OCI-M2 (cell line): ENCODE results near the gene RARRES1.

Experiments
- DNase-seq: peaks from one replicate; lab custom pipeline; 2025; ENCODE audit not compliant: unreplicated experiment; lab: John Stamatoyannopoulos, UW

Gene RARRES1

GRCh38 chr3:158731938-158732855 is at the start of gene RARRES1:
TSS of gene RARRES1 (minus strand) at chr3:158732457. CDS start at chr3:158732415, 42 bp downstream.
- no peak for DNase-seq

- no peak for DNase-seq
Observed at GRCh38 chr3:158781849-158782248, 49.6 kb upstream of the RARRES1 start.

GRCh38 chr3:158781191-158781590 is 48.9 kb upstream of the RARRES1 start:
- DNase-seq, result no peak

GRCh38 chr3:158780766-158781165 is 48.5 kb upstream of the RARRES1 start:
- no peak for DNase-seq

DNA sequence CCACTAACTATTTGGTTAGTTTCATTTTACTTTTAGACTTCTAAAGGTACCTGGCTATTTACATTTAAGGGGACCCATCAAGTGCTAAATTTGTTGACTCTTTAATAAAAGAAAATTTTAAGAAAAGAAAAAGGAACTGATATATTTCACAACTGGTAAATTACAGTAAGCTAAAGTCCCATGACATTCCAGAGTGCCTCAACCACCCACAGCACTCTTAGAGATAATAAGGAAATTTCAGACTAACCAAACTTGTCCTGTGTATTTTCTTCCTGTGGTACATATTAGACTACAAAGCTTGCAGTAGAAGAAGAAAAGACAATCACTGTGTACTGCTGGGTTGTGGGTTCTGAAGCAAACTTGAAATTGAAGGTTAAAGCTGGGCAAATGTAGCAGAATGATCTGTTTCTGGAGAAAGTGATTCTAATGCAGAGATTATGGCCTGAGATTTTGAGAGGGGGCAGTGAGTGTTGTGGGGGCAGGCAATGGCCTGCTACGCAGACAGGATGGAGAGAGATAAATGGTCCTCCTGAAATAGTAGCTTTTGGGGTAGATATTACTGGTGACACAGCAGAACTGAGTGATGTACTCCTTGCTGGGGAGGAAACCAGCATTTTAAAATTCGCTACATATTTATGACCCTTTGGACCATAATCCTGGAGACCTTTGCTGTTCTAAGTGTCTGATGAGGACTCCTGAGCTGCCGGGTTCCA is 45.1 kb upstream of the RARRES1 start:
- no peak for DNase-seq

DNA sequence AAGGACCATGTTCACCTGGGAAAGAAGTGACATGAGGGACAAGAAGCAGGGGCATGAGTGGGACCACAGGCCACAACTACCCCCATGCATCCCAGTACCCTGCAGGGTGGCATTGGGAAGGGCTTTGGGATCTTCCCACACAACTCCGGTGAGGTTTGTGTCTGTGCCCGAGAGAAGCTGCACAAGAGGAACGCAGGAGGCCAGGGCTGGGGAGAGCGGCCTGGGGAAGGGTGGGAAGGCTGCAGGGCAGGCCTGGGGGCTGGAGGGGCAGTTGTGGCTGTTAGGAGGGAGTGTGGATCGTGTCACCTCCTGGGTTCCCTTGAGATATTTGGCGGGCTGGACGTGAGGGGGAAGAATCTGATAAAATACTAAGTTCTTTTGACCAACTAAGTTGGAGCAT is 44.3 kb upstream of the RARRES1 start:
- no peak for DNase-seq

- DNase-seq, result no peak
Observed at GRCh38 chr3:158775426-158776410, 43.5 kb upstream of the RARRES1 start.

DNA sequence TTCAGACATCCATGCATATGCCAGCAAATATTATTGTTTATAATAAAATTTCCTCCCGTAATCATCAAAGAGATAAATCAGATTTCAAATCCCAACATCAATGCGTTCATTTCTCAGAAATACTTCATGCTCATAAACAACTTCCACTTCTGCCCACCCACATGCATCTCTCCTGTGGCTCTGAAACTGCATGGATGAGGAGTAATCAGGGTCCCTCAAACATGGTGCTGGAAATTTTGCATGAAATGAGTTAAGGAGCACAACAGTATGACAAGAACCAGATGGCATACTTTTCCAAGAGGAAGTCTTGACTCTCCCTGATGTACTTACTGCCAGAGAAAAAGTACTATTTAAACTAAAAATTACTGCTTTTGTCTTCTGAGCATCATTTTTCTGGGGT is 42.7 kb upstream of the RARRES1 start:
- DNase-seq, result no peak

- no peak for DNase-seq
Observed at GRCh38 chr3:158773845-158774830, 41.9 kb upstream of the RARRES1 start.

DNA sequence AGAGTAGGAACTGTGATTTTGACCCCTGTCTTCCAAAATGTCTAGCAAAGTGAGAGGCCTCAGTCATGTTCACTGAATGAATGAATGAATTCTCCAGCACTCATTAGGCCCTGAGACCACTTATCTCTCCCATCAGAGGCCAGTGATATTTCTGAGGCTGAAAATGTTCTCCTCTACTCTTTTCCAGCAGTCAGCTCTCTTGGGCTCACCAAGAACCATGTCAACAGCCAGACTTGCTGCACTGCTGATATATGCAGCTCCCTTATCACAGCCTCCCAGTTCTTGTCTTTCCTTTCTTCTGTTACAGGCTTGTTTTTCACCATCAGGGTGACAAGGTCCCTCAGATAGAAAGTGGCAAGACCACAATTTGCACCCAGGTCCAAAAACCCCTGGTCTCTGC is 40.9 kb upstream of the RARRES1 start:
- DNase-seq, result peak; percentile 10

GRCh38 chr3:158771982-158772381 is 39.7 kb upstream of the RARRES1 start:
- DNase-seq, result no peak

- no peak for DNase-seq
Observed at GRCh38 chr3:158771577-158771976, 39.3 kb upstream of the RARRES1 start.

GRCh38 chr3:158770741-158771350 is 38.6 kb upstream of the RARRES1 start:
- no peak for DNase-seq

DNA sequence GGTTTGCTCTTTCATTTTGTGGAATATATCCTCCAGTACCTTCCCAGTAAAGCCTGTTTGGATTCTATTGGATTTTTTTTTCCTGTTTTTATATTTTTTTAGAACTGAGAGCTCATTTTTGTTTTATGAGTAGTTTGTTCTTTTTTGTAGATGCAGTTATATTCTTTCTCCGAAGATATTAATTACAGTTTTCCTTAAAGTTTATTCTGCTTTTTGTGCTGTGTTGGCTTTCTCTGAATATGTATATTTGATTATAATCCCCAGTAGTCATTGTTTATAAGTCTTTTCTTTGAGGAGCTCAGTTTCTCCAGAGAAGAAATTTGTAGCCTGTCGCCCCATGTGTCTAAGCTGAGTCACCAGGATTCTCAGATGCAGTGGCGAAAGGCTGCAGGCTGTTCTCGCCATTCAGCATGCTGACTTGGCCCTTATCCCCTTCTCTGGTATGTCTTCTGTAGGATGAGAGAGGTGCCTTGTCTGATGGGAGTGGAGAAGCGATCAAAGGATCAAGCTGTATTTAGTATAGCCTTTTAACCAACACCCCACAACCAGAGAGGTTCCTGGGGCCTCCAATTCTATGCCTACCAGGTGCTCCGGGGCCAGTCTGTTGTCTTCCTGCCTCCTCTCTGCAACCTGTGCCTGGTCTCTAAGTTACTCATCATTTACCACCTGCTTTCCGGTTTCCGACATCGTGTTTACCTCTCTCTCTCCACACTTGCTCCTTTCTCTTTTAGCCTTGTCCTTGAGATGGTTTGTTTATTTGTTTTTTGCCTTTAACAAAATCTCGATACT is 37.9 kb upstream of the RARRES1 start:
- DNase-seq, result no peak

DNA sequence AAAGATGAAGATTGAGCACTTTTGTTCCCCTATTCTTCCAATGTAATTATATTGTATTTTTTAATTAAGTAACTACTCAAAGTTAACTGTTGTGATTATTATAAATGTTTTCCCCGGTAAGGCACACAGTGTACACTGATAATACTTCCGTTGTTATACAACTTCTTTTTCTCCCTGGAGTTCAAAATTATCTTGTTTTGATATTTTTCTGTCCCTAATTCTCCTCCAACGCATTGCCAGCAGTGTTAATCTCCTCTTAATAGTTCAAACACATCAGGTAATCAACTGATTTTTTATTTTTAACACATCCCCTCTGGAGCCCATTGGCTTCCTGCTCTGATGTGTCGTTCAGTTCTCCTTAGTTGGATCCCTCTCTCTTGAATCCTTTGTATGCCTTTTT is 37.3 kb upstream of the RARRES1 start:
- DNase-seq, result no peak

- no peak for DNase-seq
Observed at GRCh38 chr3:158768881-158769543, 36.8 kb upstream of the RARRES1 start.

- DNase-seq, result no peak
Observed at GRCh38 chr3:158768361-158768787, 36.1 kb upstream of the RARRES1 start.

DNA sequence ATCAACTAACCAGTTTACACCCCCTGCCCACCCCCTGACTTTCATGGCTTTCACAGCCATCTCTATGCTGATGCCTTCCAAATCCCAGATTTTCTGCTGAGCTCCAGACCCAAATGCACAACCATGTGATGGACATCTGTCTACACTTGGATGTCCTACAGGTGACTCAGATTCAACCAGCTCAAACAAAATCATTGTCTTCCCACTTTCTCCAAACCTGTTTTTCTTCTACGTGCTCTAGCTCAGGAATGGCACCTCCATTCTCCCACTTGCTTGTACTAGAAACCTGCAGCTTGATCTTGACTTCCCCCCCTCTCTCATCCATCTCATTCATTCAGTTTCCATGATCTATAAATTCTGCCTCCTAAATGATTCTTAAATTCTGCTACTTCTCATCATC is 34.1 kb upstream of the RARRES1 start:
- no peak for DNase-seq
